IMR-90 (cell line): Measurements from ENCODE around the gene PAGE4. TPM values are rescaled to one million over a fixed set of nuclear protein-coding genes. Genes with fewer than 3 reads are reported as not detected.

Experiments
- ATAC-seq: fragments of 200-7000 bp; cut with Tn5 transposase; 2 replicates; pipeline ENCODE4 v1.9.1; 2020; ENCODE audit warnings: low read depth, mild to moderate bottlenecking, moderate library complexity
- BruUV-seq: library from RNA; stranded (reverse); fragments of 400-500 nt; replicated peaks from 2 replicates; lab custom pipeline; 2021; lab: Mats Ljungman, UMichigan
- CTCF ChIA-PET: fragments of 300-600 bp; formaldehyde crosslinking; extraction: SDS; loops from one replicate; lab custom pipeline; 2021; ENCODE audit warnings: antibody characterized with exemption; lab: Yijun Ruan, JAX
- POLR2A ChIA-PET: fragments of 300-600 bp; sonication (Branson Sonifier 250); formaldehyde crosslinking; loops from one replicate; lab custom pipeline; 2022; ENCODE audit warnings: antibody characterized with exemption; ENCODE audit not compliant: unreplicated experiment; lab: Charles Lee
- DNase-seq: peaks from one replicate; pipeline ENCODE4 v3.0.0; 2013
- H2AFZ ChIP-seq: replicated peaks from 2 replicates; pipeline ENCODE3; 2013; ENCODE audit warnings: low read length, mild to moderate bottlenecking; ENCODE audit not compliant: poor library complexity
- H2AK5ac ChIP-seq: 2 replicates; pipeline ENCODE4 v1.6.1; 2013; ENCODE audit warnings: low read depth, low read length, inconsistent platforms
- H2AK9ac ChIP-seq: replicated peaks from 2 replicates; pipeline ENCODE3; 2013; ENCODE audit warnings: mild to moderate bottlenecking, low read depth, low read length, moderate library complexity; ENCODE audit not compliant: poor library complexity
- H2BK120ac ChIP-seq: 2 replicates; pipeline ENCODE4 v1.6.1; 2013; ENCODE audit warnings: low read depth, low read length, inconsistent platforms
- H2BK15ac ChIP-seq: 3 replicates; pipeline ENCODE4 v1.6.1; 2013; ENCODE audit warnings: low read depth, low read length, inconsistent platforms
- H2BK20ac ChIP-seq: 2 replicates; pipeline ENCODE4 v1.6.1; 2013; ENCODE audit warnings: low read depth, mild to moderate bottlenecking, inconsistent platforms, low read length, moderate library complexity
- H2BK5ac ChIP-seq: 2 replicates; pipeline ENCODE4 v1.6.1; 2013; ENCODE audit warnings: mild to moderate bottlenecking, low read depth, low read length, inconsistent platforms; ENCODE audit not compliant: poor library complexity, severe bottlenecking
- H3K14ac ChIP-seq: replicated peaks from 2 replicates; pipeline ENCODE4 v1.6.1; 2013; ENCODE audit warnings: low read depth, low read length, inconsistent platforms
- H3K18ac ChIP-seq: 2 replicates; pipeline ENCODE4 v1.6.1; 2013; ENCODE audit warnings: low read depth, low read length, control low read depth
- H3K23ac ChIP-seq: 2 replicates; pipeline ENCODE4 v1.6.1; 2013; ENCODE audit warnings: low read depth, low read length, inconsistent platforms
- H3K27ac ChIP-seq: 2 replicates; pipeline ENCODE4 v1.5.1; 2013; ENCODE audit warnings: mild to moderate bottlenecking, control low read depth, low read length; ENCODE audit not compliant: insufficient read depth
- H3K27me3 ChIP-seq: 2 replicates; pipeline ENCODE4 v1.6.1; 2013; ENCODE audit warnings: low read length; ENCODE audit not compliant: control insufficient read depth, insufficient read depth
- H3K36me3 ChIP-seq: 2 replicates; pipeline ENCODE4 v1.6.1; 2013; ENCODE audit warnings: low read length, mixed read lengths; ENCODE audit not compliant: control insufficient read depth, insufficient read depth
- H3K4ac ChIP-seq: 2 replicates; pipeline ENCODE4 v1.6.1; 2013; ENCODE audit warnings: low read depth, low read length, inconsistent platforms
- H3K4me1 ChIP-seq: 2 replicates; pipeline ENCODE4 v1.6.1; 2013; ENCODE audit warnings: low read length, mixed read lengths; ENCODE audit not compliant: control insufficient read depth, insufficient read depth
- H3K4me2 ChIP-seq: 2 replicates; pipeline ENCODE4 v1.6.1; 2013; ENCODE audit warnings: low read depth, mild to moderate bottlenecking, control low read depth, low read length, moderate library complexity
- H3K4me3 ChIP-seq: 2 replicates; pipeline ENCODE4 v1.5.1; 2013; ENCODE audit warnings: low read depth, mild to moderate bottlenecking, control low read depth, low read length, moderate library complexity; ENCODE audit not compliant: insufficient read depth
- H3K56ac ChIP-seq: 2 replicates; pipeline ENCODE4 v1.6.1; 2013; ENCODE audit warnings: low read length, inconsistent platforms; ENCODE audit not compliant: insufficient read depth; ENCODE audit errors: extremely low read depth
- H3K79me1 ChIP-seq, 2 experiments: 2 replicates each; pipeline ENCODE4 v1.6.1; 2013; ENCODE audit warnings: low read length in 2 of 2, inconsistent platforms in 1 of 2, low read depth in 1 of 2
- H3K9ac ChIP-seq: 2 replicates; pipeline ENCODE4 v1.6.1; 2013; ENCODE audit warnings: low read depth, low read length, control low read depth
- H3K9me1 ChIP-seq: 2 replicates; pipeline ENCODE4 v1.6.1; 2013; ENCODE audit warnings: low read length, inconsistent platforms; ENCODE audit not compliant: insufficient read depth
- H3K9me3 ChIP-seq: 2 replicates; pipeline ENCODE4 v1.6.1; 2013; ENCODE audit warnings: low read length; ENCODE audit not compliant: control insufficient read depth, insufficient read depth
- H4K20me1 ChIP-seq: 2 replicates; pipeline ENCODE4 v1.6.1; 2013; ENCODE audit warnings: low read length, inconsistent platforms; ENCODE audit not compliant: insufficient read depth
- H4K5ac ChIP-seq: 2 replicates; pipeline ENCODE4 v1.6.1; 2013; ENCODE audit warnings: mild to moderate bottlenecking, low read depth, low read length, control low read depth
- H4K8ac ChIP-seq, 2 experiments: 2 replicates each; pipeline ENCODE4 v1.6.1; 2013; ENCODE audit warnings: low read depth in 2 of 2, low read length in 2 of 2, control low read depth in 1 of 2, inconsistent platforms in 1 of 2
- H4K91ac ChIP-seq: 2 replicates; pipeline ENCODE4 v1.6.1; 2013; ENCODE audit warnings: low read depth, low read length, inconsistent platforms; ENCODE audit not compliant: insufficient read depth
- BHLHE40 ChIP-seq: fragments of 150-350 bp; IDR thresholded peaks from 2 replicates; pipeline ENCODE4 v1.6.1; 2016; ENCODE audit warnings: mild to moderate bottlenecking, low read depth, low read length
- CEBPB ChIP-seq: IDR thresholded peaks from 2 replicates; pipeline ENCODE4 v1.6.1; 2012; ENCODE audit warnings: low read depth, low read length, improper control_type of control experiment
- CHD1 ChIP-seq: IDR thresholded peaks from 2 replicates; pipeline ENCODE4 v1.6.1; 2012; ENCODE audit warnings: low read depth, low read length, improper control_type of control experiment
- ELK1 ChIP-seq: fragments of 150-350 bp; IDR thresholded peaks from 2 replicates; pipeline ENCODE4 v1.6.1; 2016; ENCODE audit warnings: low read depth, mild to moderate bottlenecking, low read length, moderate library complexity, borderline replicate concordance
- FOS ChIP-seq: fragments of 150-350 bp; IDR thresholded peaks from 2 replicates; pipeline ENCODE4 v1.6.1; 2016; ENCODE audit warnings: low read depth, low read length
- MAFK ChIP-seq: IDR thresholded peaks from 2 replicates; pipeline ENCODE4 v1.6.1; 2012; ENCODE audit warnings: low read depth, low read length, improper control_type of control experiment
- MAZ ChIP-seq: IDR thresholded peaks from 2 replicates; pipeline ENCODE4 v1.6.1; 2012; ENCODE audit warnings: low read depth, mild to moderate bottlenecking, low read length, improper control_type of control experiment, moderate library complexity, borderline replicate concordance
- MXI1 ChIP-seq: IDR thresholded peaks from 2 replicates; pipeline ENCODE4 v1.6.1; 2012; ENCODE audit warnings: low read depth, mild to moderate bottlenecking, low read length, moderate library complexity, borderline replicate concordance
- NFE2L2 ChIP-seq: fragments of 150-350 bp; IDR thresholded peaks from 2 replicates; pipeline ENCODE4 v1.6.1; 2016; ENCODE audit warnings: low read depth, mild to moderate bottlenecking, low read length
- POLR2A ChIP-seq: IDR thresholded peaks from 2 replicates; pipeline ENCODE4 v1.6.1; 2012; ENCODE audit warnings: mild to moderate bottlenecking, low read depth, low read length
- RAD21 ChIP-seq: IDR thresholded peaks from 2 replicates; pipeline ENCODE4 v1.6.1; 2012; ENCODE audit warnings: low read length, improper control_type of control experiment
- RCOR1 ChIP-seq: IDR thresholded peaks from 2 replicates; pipeline ENCODE4 v1.6.1; 2012; ENCODE audit warnings: mild to moderate bottlenecking, low read length, improper control_type of control experiment; ENCODE audit not compliant: insufficient replicate concordance
- SMC3 ChIP-seq: fragments of 150-350 bp; IDR thresholded peaks from 2 replicates; pipeline ENCODE4 v1.6.1; 2016; ENCODE audit warnings: low read depth, mild to moderate bottlenecking, antibody characterized with exemption, low read length, moderate library complexity
- WGBS, 2 experiments: methylation state at CpG; one replicate each; pipeline versions ENCODE4 v1.1.5 to v1.1.7; 2013; ENCODE audit warnings: missing lambda C conversion rate in 2 of 2; ENCODE audit not compliant: insufficient read length in 1 of 2; ENCODE audit errors: extremely low coverage in 2 of 2; 5-methylcytosine and 5-hydroxymethylcytosine counted together
- dilution Hi-C: fragments of 300-500 bp; cut with HindIII; formaldehyde crosslinking; loops from one replicate; pipeline ENCODE4 v1.14.3; 2018; ENCODE audit warnings: low sequenced_read_pairs; ENCODE audit not compliant: unreplicated experiment
- in situ Hi-C: fragments of 300-500 bp; cut with MboI; formaldehyde crosslinking; loops from 3 replicates; pipeline ENCODE4 v1.14.3; 2019; ENCODE audit warnings: low sequenced_read_pairs, inconsistent platforms, mixed read lengths
- intact Hi-C: fragments of 100-400 bp; cut with micrococcal nuclease; formaldehyde crosslinking; loops from 2 replicates; pipeline ENCODE4 v1.10.0; 2022
- polyA plus RNA-seq, 3 experiments: library from polyadenylated mRNA; depleted of rRNA; stranded (reverse); fragments of >200 nt; gene quantifications; 2 replicates each; pipeline ENCODE4 v1.2.3, GENCODE V29; 2012; ENCODE audit warnings: low replicate concordance in 1 of 3
- total RNA-seq: library from RNA; depleted of rRNA; stranded (reverse); fragments of >200 nt; gene quantifications from 2 replicates; pipeline ENCODE4 v1.2.3, GENCODE V29; 2012
- TF ChIP-seq, protein P1 (sequence below): fragments of 150-350 bp; IDR thresholded peaks from 2 replicates; pipeline ENCODE4 v1.6.1; 2017; ENCODE audit warnings: mild to moderate bottlenecking, antibody characterized with exemption, low read length, low read depth
- TF ChIP-seq, protein P2 (sequence below): conservative IDR thresholded peaks from 2 replicates; pipeline ENCODE4 v1.5.1; 2012; ENCODE audit warnings: mild to moderate bottlenecking, low read depth, low read length, improper control_type of control experiment

PAGE4 gene
- total and polyA plus RNA-seq, 2 of the 4 experiments (the other 2 are of a cell fraction), result not detected

GRCh38 chrX:49856819-49857218, 27.7 kb downstream of the PAGE4 start:
- Histone ChIP-seq H3K27ac (no peak overlapping the region), H4K8ac (no peak overlapping the region), H3K18ac (no peak overlapping the region), H3K4me2 (no peak overlapping the region), H2AK9ac (no peak overlapping the region), H3K23ac (no peak overlapping the region), H3K4me3 (no peak overlapping the region), H3K27me3 (peaks cover 7% of the 10 kb centered on the region), H2AFZ (no peak overlapping the region), H4K91ac (no peak overlapping the region), H3K9me3 (no peaks in the 10 kb centered on the region), H3K56ac (no peak overlapping the region), H2AK5ac (no peak overlapping the region), H3K36me3 (no peaks in the 10 kb centered on the region), H3K14ac (no peak overlapping the region), H4K5ac (no peak overlapping the region), H2BK5ac (no peak overlapping the region), H2BK20ac (no peak overlapping the region), H2BK120ac (no peak overlapping the region), H2BK15ac (no peak overlapping the region), H4K20me1 (no peaks in the 10 kb centered on the region), H3K9ac (no peak overlapping the region), H3K4me1 (no peaks in the 10 kb centered on the region), H3K4ac (no peak overlapping the region), H3K9me1 (no peaks in the 10 kb centered on the region), H3K79me1 (no peaks in the 10 kb centered on the region)
- ChIA-PET POLR2A (no interaction called here), CTCF (no interaction called here)
- no CpG with 5 or more reads among the region's 2 CpGs for WGBS, 2 experiments
- in situ Hi-C loops, result no loop called here
- dilution Hi-C loops, result no loop called here
- DNase-seq, result no peak
- ATAC-seq, result no peak
- TF ChIP-seq MXI1 (no peak), MAZ (no peak), SMC3 (no peak), CHD1 (no peak), CEBPB (no peak), RAD21 (no peak), ELK1 (no peak), NFE2L2 (no peak), RCOR1 (no peak), BHLHE40 (no peak), POLR2A (no peak), MAFK (no peak), FOS (no peak)
- TF ChIP-seq, protein P1, sequence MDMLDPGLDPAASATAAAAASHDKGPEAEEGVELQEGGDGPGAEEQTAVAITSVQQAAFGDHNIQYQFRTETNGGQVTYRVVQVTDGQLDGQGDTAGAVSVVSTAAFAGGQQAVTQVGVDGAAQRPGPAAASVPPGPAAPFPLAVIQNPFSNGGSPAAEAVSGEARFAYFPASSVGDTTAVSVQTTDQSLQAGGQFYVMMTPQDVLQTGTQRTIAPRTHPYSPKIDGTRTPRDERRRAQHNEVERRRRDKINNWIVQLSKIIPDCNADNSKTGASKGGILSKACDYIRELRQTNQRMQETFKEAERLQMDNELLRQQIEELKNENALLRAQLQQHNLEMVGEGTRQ, result no peak
- TF ChIP-seq, protein P2, sequence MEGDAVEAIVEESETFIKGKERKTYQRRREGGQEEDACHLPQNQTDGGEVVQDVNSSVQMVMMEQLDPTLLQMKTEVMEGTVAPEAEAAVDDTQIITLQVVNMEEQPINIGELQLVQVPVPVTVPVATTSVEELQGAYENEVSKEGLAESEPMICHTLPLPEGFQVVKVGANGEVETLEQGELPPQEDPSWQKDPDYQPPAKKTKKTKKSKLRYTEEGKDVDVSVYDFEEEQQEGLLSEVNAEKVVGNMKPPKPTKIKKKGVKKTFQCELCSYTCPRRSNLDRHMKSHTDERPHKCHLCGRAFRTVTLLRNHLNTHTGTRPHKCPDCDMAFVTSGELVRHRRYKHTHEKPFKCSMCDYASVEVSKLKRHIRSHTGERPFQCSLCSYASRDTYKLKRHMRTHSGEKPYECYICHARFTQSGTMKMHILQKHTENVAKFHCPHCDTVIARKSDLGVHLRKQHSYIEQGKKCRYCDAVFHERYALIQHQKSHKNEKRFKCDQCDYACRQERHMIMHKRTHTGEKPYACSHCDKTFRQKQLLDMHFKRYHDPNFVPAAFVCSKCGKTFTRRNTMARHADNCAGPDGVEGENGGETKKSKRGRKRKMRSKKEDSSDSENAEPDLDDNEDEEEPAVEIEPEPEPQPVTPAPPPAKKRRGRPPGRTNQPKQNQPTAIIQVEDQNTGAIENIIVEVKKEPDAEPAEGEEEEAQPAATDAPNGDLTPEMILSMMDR, result no peak
- no TSS peak for BruUV-seq
- intact Hi-C loops, result no loop called here
